Hepatocyte (in vitro differentiated cells): ENCODE measurements around the gene PRMT3. TPM values are rescaled to one million over a fixed set of nuclear protein-coding genes. Genes with fewer than 3 reads are reported as not detected.

Experiments used
- DNase-seq: peaks from one replicate; pipeline ENCODE4 v3.0.0-alpha.2; 2016; ENCODE audit warnings: low spot score
- H2AFZ ChIP-seq: fragments of 200-600 bp; sonication (generic); 2 replicates; pipeline ENCODE4 v1.6.0; 2016; ENCODE audit warnings: antibody characterized with exemption, mild to moderate bottlenecking
- H3K27ac ChIP-seq: fragments of 200-600 bp; sonication (generic); 2 replicates; pipeline ENCODE4 v1.5.1; 2016; ENCODE audit warnings: mild to moderate bottlenecking
- H3K27me3 ChIP-seq: fragments of 200-600 bp; sonication (generic); 2 replicates; pipeline ENCODE4 v1.6.1; 2016
- H3K36me3 ChIP-seq: fragments of 200-600 bp; sonication (generic); replicated peaks from 2 replicates; pipeline ENCODE4 v1.5.1; 2016; ENCODE audit warnings: low read depth; ENCODE audit not compliant: insufficient read depth
- H3K4me1 ChIP-seq: fragments of 200-600 bp; sonication (generic); 2 replicates; pipeline ENCODE4 v1.5.1; 2016; ENCODE audit warnings: mild to moderate bottlenecking, moderate library complexity; ENCODE audit not compliant: insufficient read depth
- H3K4me2 ChIP-seq: fragments of 200-600 bp; sonication (generic); 2 replicates; pipeline ENCODE4 v1.6.0; 2016
- H3K4me3 ChIP-seq: fragments of 200-600 bp; sonication (generic); 2 replicates; pipeline ENCODE4 v1.5.1; 2016; ENCODE audit warnings: mild to moderate bottlenecking
- H3K79me2 ChIP-seq: fragments of 200-600 bp; sonication (generic); 2 replicates; pipeline ENCODE4 v1.6.0; 2017; ENCODE audit warnings: mild to moderate bottlenecking
- H3K9me2 ChIP-seq: fragments of 200-600 bp; sonication (generic); replicated peaks from 2 replicates; pipeline ENCODE4 v1.6.0; 2017; ENCODE audit warnings: mild to moderate bottlenecking; ENCODE audit not compliant: insufficient read depth
- H3K9me3 ChIP-seq: fragments of 200-600 bp; sonication (generic); 2 replicates; pipeline ENCODE4 v1.5.1; 2016; ENCODE audit warnings: low read depth, mild to moderate bottlenecking
- H4K20me1 ChIP-seq: fragments of 200-600 bp; sonication (generic); 2 replicates; pipeline ENCODE4 v1.6.0; 2016; ENCODE audit warnings: mild to moderate bottlenecking; ENCODE audit not compliant: insufficient read depth, poor library complexity, severe bottlenecking
- EZH2 ChIP-seq: fragments of 200-600 bp; sonication (generic); IDR thresholded peaks from 2 replicates; pipeline ENCODE4 v1.6.1; 2016; ENCODE audit warnings: antibody characterized with exemption, mild to moderate bottlenecking, borderline replicate concordance
- EZH2phosphoT487 ChIP-seq: fragments of 200-600 bp; sonication (generic); IDR thresholded peaks from one replicate; pipeline ENCODE4 v1.6.1; 2018; ENCODE audit warnings: antibody characterized with exemption, mild to moderate bottlenecking, low read depth, moderate library complexity; ENCODE audit not compliant: unreplicated experiment, severe bottlenecking
- whole genome bisulfite sequencing: methylation state at CpG from one replicate; pipeline ENCODE4 v1.1.6; 2016; ENCODE audit warnings: low lambda C conversion rate; ENCODE audit errors: missing lambda C conversion rate; 5-methylcytosine and 5-hydroxymethylcytosine counted together
- polyA plus RNA-seq: library from polyadenylated mRNA; unstranded; fragments of >200 nt; fragmentation: Nextera tagmentation; extraction: Ambion mirVana; gene quantifications from 2 replicates; pipeline ENCODE4 v1.2.1, GENCODE V29; 2016
- total RNA-seq: library from RNA; depleted of rRNA; stranded (reverse); fragments of >200 nt; gene quantifications from 2 replicates; pipeline ENCODE4 v1.2.3, GENCODE V29; 2014
- TF ChIP-seq, protein P1 (sequence below): fragments of 200-600 bp; sonication (generic); IDR thresholded peaks from 2 replicates; pipeline ENCODE4 v1.5.1; 2016; ENCODE audit warnings: antibody characterized with exemption, mild to moderate bottlenecking; ENCODE audit not compliant: poor library complexity

PRMT3 gene
- total and polyA plus RNA-seq, 2 experiments from 2014 or later = 9.5 to 18.8 TPM

- no peak overlapping the region for H3K4me2 ChIP-seq
- no peak for DNase-seq
- TF ChIP-seq EZH2 (no peak), EZH2phosphoT487 (no peak)
- TF ChIP-seq, protein P1, sequence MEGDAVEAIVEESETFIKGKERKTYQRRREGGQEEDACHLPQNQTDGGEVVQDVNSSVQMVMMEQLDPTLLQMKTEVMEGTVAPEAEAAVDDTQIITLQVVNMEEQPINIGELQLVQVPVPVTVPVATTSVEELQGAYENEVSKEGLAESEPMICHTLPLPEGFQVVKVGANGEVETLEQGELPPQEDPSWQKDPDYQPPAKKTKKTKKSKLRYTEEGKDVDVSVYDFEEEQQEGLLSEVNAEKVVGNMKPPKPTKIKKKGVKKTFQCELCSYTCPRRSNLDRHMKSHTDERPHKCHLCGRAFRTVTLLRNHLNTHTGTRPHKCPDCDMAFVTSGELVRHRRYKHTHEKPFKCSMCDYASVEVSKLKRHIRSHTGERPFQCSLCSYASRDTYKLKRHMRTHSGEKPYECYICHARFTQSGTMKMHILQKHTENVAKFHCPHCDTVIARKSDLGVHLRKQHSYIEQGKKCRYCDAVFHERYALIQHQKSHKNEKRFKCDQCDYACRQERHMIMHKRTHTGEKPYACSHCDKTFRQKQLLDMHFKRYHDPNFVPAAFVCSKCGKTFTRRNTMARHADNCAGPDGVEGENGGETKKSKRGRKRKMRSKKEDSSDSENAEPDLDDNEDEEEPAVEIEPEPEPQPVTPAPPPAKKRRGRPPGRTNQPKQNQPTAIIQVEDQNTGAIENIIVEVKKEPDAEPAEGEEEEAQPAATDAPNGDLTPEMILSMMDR = no peak
- H2AFZ ChIP-seq = no peak overlapping the region
- no peak overlapping the region for H3K27ac ChIP-seq
- no peaks in the 10 kb centered on the region for H4K20me1 ChIP-seq
- H3K4me3 ChIP-seq = no peak overlapping the region
- H3K36me3 ChIP-seq = no peaks in the 10 kb centered on the region
- 92% methylated on average over 4 of the region's 4 CpGs for WGBS
- no peaks in the 10 kb centered on the region for H3K9me3 ChIP-seq
- H3K4me1 ChIP-seq = no peaks in the 10 kb centered on the region
- no peaks in the 10 kb centered on the region for H3K27me3 ChIP-seq
- H3K79me2 ChIP-seq = no peaks in the 10 kb centered on the region
- H3K9me2 ChIP-seq = no peaks in the 10 kb centered on the region
Measured at GRCh38 chr11:20512869-20513268, 125.4 kb downstream of the PRMT3 start.

DNA sequence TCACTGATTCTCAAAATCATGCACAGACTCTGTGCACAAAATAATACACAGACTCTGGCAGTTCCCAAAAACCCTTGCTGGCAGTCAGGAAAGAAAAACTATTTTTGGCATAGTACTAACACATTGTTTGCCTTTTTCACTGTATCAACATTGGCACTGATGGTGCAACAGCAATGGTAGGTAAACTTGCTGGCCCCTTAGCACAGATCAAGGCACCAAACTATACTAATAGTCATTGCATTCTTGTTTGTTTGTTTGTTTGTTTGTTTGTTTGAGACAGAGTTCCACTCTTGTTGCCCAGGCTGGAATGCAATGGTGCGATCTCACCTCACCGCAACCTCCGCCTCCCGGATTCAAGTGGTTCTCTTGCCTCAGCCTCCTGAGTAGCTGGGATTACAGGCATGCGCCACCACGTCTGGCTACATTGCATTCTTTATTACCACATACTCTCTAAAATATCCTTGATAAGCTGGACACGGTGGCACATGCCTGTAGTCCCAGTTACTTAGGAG, 130.9 kb downstream of the PRMT3 start:
- Histone ChIP-seq H3K4me3 (no peak overlapping the region), H4K20me1 (no peaks in the 10 kb centered on the region), H3K27me3 (no peaks in the 10 kb centered on the region), H3K79me2 (no peaks in the 10 kb centered on the region), H3K4me2 (no peak overlapping the region), H3K4me1 (no peaks in the 10 kb centered on the region), H3K9me3 (no peaks in the 10 kb centered on the region), H2AFZ (no peak overlapping the region), H3K36me3 (no peaks in the 10 kb centered on the region), H3K27ac (no peak overlapping the region), H3K9me2 (no peaks in the 10 kb centered on the region)
- no peak for DNase-seq
- 88% methylated on average over 7 of the region's 7 CpGs for WGBS
- TF ChIP-seq EZH2phosphoT487 (no peak), EZH2 (no peak)
- TF ChIP-seq, protein P1 = no peak

GRCh38 chr11:20522536-20522935, 135.0 kb downstream of the PRMT3 start:
- H4K20me1 ChIP-seq = no peaks in the 10 kb centered on the region
- H3K4me3 ChIP-seq = no peak overlapping the region
- H3K9me3 ChIP-seq = no peaks in the 10 kb centered on the region
- H3K27ac ChIP-seq = no peak overlapping the region
- H3K27me3 ChIP-seq = no peaks in the 10 kb centered on the region
- no peaks in the 10 kb centered on the region for H3K4me1 ChIP-seq
- H3K36me3 ChIP-seq = no peaks in the 10 kb centered on the region
- TF ChIP-seq, protein P1 = no peak
- TF ChIP-seq EZH2 = no peak
- no peak for TF ChIP-seq EZH2phosphoT487
- 14% methylated on average over 1 of the region's 1 CpG for WGBS
- no peak overlapping the region for H2AFZ ChIP-seq
- no peaks in the 10 kb centered on the region for H3K79me2 ChIP-seq
- no peak for DNase-seq
- no peak overlapping the region for H3K4me2 ChIP-seq
- H3K9me2 ChIP-seq = no peaks in the 10 kb centered on the region
